Stimulated activated CD8-positive, alpha-beta memory T cell treated with anti-CD3 and anti-CD28 coated beads, Interleukin-12 subunit alpha, Interleukin-12 subunit beta, amount 100 ng/mL, for 24 hours (primary cell): ENCODE data around the gene OGA.

ENCODE experiments used
- DNase-seq: peaks from one replicate; pipeline ENCODE4 v3.0.0-alpha.2; 2020; ENCODE audit errors: extremely low read depth

OGA gene

DNA sequence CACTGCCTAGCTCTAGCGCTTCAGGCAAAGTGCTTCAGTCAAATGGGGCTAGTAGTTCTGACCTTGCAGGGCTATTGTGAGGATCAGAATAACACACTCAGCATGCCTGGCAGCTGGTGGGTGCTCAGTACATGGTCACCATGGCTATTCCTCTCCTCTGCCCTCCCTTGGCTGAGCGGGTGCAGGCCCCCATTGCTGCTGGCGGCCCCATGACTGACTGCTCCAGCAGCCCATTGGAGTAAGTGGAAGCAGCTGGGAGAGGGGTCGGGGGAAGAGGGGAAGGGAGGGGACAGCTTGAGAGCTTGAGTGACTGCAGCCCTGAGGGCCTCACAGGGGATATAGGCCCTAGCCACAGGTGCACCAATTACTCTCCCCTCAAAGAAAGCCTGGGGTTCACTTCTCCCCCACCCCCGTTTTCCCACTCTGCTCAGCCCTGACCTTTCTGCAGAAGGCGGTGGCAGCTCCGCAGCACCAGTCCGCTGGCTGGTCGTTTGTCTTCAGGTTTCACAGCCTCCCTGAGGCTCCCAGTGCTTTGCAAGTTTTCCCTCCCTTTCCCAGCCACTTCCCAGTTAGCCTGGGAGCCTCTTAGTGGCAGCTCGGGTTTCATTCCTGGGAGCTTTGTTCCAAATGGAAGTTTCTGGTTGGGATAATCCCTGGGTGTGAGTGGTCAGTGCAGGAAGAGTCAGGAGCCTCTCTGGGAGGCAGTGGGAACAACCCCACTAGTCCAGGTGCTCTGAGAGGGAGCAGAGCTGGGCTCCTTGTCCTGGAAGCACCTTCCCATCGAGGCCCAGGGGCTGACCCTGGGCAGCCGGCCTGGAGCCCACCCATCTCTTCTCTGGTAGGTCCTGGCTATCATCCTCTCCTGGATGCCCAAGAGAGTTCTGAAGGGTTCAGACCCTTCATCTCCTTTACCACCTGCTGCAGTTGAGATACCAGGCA is 58.7 kb downstream of the OGA start:
- DNase-seq, result no peak

DNA sequence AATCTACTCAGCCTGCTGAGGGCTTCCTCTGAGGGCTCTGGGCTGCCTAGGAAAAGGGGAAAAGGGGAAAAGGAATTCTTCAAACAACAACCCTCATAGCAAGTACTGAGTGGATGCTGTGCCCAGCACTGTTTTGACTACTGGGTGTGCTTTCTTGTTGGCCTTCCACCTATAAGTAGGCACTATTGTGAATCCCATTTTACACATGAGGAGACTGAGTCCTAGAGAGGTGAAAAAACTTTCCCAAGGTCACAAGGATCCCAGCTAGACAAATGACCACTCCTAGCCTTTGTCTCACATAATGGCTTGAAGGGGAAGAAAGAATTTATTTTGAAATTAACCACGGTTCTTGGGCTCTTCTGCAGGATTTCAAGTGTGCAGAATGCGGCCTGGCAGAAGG is 59.4 kb downstream of the OGA start:
- DNase-seq, result no peak

GRCh38 chr10:101752241-101752640 is 66.0 kb downstream of the OGA start:
- DNase-seq, result no peak

- no peak for DNase-seq
These were observed 68.9 kb downstream of the OGA start for GRCh38 chr10:101749047-101750016.

GRCh38 chr10:101748496-101748895 is 69.7 kb downstream of the OGA start:
- DNase-seq, result no peak

DNA sequence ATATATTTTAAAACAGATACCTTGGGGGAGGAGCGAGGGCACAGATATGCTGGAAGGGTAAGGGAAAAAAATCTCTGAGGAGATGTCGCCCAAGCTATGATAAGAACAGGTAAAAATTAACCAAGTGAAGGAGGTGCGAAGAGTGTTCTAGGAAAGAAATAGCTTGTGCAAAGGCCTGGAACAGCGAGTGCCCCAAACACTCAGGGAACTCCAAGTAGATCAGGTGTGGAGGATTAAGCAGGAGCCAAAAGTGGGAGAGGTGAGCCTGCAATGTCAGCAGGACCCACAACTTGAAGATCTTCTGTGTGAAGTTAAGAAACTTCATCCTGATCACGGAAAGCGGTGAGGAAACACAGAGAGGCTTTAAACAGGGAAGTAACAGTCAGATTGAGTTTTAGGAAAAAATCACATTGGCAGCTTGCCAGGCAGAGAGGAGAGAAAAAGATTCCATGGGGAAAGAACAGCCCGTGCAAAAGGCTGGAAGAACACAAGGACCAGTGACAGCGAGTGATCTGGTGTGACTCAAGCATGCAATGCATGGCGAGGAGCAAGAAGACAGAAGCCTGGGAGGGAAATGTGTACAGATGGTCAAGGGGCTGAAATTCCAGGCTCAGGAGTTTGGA is 73.1 kb downstream of the OGA start:
- no peak for DNase-seq

DNA sequence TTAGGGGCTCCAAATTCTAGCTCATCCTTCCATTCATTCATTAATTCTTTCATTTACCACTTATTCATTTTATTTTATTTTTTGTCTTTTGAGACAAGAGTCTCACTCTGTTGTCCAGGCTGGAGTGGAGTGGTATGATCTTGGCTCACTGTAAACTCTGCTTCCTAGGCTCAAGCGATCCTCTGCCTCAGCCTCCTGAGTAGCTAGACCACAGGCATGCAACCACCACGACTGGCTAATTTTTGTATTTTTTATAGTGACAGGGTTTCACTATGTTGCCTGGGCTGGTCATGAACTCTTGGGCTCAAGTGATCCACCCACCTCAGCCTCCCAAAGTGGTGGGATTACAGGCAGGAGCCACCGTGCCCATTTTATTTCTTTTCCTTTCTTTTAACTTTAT is 74.0 kb downstream of the OGA start:
- DNase-seq, result no peak

DNA sequence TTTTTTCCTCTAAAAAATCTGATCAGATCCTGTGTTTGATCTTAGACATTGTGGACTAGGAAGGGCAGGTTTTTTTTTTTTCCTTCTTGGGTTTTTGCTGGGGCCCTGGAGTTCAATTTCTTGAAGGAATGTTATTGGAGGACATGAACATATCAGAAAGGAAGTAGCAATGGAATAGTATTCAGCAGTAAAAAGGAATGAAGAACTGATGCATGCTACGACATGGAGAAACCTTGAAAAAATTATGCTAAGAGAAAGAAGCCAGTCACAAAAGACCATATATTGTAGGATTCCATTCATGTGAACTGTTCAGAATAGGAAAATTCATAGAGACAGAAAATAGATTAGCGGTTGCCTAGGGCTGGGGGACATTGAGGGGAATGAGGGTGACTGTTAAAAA is 76.3 kb downstream of the OGA start:
- no peak for DNase-seq

DNA sequence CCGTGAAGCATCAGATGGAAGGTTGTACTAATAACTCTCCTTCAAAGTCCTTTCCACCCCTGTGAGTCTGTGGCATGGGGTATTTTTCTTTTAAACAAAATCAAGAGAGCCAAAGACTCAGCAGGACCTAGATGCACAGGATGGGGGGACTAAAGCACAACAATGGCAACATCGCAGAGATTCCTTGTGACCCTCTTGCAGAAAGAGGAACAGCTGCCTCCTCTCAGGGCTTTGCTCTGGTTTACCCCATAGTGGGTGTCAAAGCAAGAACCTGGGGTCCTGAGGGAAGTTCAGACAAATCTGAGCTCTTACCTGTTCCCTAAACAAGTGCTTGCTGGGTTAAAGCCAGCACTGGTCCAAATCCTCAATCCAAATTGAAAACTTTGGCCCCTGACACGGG is 81.6 kb downstream of the OGA start:
- no peak for DNase-seq
